ENCODE data around the gene DEFB131B. TPM values are rescaled to one million over a fixed set of nuclear protein-coding genes. Genes with fewer than 3 reads are reported as not detected.
"Not testable (repeated sequence)": the region's sequence is repeated elsewhere in the genome, so short reads cannot be mapped to it uniquely, and the experiment has no call there.

The DEFB131B gene
- total RNA-seq, 2 experiments from 2014 or later, result not detected

- CTCF ChIA-PET (ENCODE audit: unreplicated experiment); H3K4me1 ChIP-seq (ENCODE audit: insufficient read depth, low read length, poor library complexity, severe bottlenecking); H3K36me3 ChIP-seq (ENCODE audit: insufficient read depth, low read length); POLR2A ChIA-PET; H3K9me2 ChIP-seq (ENCODE audit: insufficient read depth, low read length); H3K4me3 ChIP-seq (ENCODE audit: low read depth, low read length, poor library complexity, severe bottlenecking); intact Hi-C loops (cut with micrococcal nuclease; ENCODE audit: unreplicated experiment); DNase-seq (ENCODE audit: low spot score); H3K4me2 ChIP-seq (ENCODE audit: low read length); H4K20me1 ChIP-seq (ENCODE audit: insufficient read depth, low read length); H3K27ac ChIP-seq (ENCODE audit: low read depth, low read length, poor library complexity, severe bottlenecking); BruUV-seq (replicated peaks); H3K79me2 ChIP-seq (ENCODE audit: insufficient read depth, low read depth, low read length); H2AFZ ChIP-seq (ENCODE audit: low read length); H3K9me3 ChIP-seq (ENCODE audit: low read length): not testable (repeated sequence)
Measured at GRCh38 chr11:71885806-71886205, 7.6 kb downstream of the DEFB131B start.

GRCh38 chr11:71888335-71889010 lies 10.2 kb downstream of the DEFB131B start:
- H3K4me2 ChIP-seq (ENCODE audit: low read length); intact Hi-C loops (cut with micrococcal nuclease; ENCODE audit: unreplicated experiment): not testable (repeated sequence)

DNA sequence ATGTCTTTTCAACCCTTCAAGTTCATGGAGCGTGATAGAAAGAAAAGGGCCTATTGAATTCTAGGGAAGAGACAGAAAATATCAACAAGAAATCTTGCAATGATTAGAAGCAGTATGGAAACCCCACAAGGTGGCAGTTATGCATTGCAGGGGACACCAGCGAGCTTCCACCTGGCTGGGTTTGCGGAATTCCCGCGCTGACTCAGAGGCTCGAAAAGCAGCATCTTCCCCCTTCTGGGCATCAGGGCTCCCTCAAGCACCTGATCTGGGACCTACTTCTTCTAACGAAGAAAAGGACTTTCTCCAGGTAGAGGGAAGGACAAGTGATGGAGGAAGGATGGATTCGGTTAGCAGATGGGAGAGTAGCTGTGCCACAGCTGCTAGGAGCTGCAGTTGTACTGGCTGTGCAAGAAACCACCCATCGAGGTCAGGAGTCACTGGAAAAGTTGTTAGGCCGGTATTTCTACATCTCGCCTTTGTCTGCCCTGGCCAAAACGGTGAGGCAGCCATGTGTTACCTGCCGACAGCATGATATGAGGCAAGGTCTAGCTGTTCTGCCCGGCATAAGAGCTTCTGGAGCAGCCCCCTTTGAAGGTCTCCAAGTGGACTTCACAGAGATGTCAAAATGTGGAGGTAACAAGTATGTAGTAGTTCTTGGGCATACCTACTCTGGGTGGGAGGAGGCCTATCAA lies 11.1 kb downstream of the DEFB131B start:
- H4K20me1 ChIP-seq (ENCODE audit: insufficient read depth, low read length); H3K36me3 ChIP-seq (ENCODE audit: insufficient read depth, low read length); DNase-seq (ENCODE audit: low spot score); H3K27ac ChIP-seq (ENCODE audit: low read depth, low read length, poor library complexity, severe bottlenecking); BruUV-seq (replicated peaks); H3K4me1 ChIP-seq (ENCODE audit: insufficient read depth, low read length, poor library complexity, severe bottlenecking); H2AFZ ChIP-seq (ENCODE audit: low read length); H3K79me2 ChIP-seq (ENCODE audit: insufficient read depth, low read depth, low read length); H3K4me3 ChIP-seq (ENCODE audit: low read depth, low read length, poor library complexity, severe bottlenecking); H3K9me3 ChIP-seq (ENCODE audit: low read length); H3K9me2 ChIP-seq (ENCODE audit: insufficient read depth, low read length); CTCF ChIA-PET (ENCODE audit: unreplicated experiment); POLR2A ChIA-PET; intact Hi-C loops (cut with micrococcal nuclease; ENCODE audit: unreplicated experiment); H3K4me2 ChIP-seq (ENCODE audit: low read length): not testable (repeated sequence)

More at GRCh38 chr11:71888335-71889010, 10.2 kb downstream of the DEFB131B start:
- H2AFZ ChIP-seq (ENCODE audit: low read length); POLR2A ChIA-PET; DNase-seq (ENCODE audit: low spot score); H4K20me1 ChIP-seq (ENCODE audit: insufficient read depth, low read length); BruUV-seq (replicated peaks); H3K9me3 ChIP-seq (ENCODE audit: low read length); H3K9me2 ChIP-seq (ENCODE audit: insufficient read depth, low read length); H3K27ac ChIP-seq (ENCODE audit: low read depth, low read length, poor library complexity, severe bottlenecking); H3K4me1 ChIP-seq (ENCODE audit: insufficient read depth, low read length, poor library complexity, severe bottlenecking); H3K79me2 ChIP-seq (ENCODE audit: insufficient read depth, low read depth, low read length); CTCF ChIA-PET (ENCODE audit: unreplicated experiment); H3K36me3 ChIP-seq (ENCODE audit: insufficient read depth, low read length); H3K4me3 ChIP-seq (ENCODE audit: low read depth, low read length, poor library complexity, severe bottlenecking): not testable (repeated sequence)

DNA sequence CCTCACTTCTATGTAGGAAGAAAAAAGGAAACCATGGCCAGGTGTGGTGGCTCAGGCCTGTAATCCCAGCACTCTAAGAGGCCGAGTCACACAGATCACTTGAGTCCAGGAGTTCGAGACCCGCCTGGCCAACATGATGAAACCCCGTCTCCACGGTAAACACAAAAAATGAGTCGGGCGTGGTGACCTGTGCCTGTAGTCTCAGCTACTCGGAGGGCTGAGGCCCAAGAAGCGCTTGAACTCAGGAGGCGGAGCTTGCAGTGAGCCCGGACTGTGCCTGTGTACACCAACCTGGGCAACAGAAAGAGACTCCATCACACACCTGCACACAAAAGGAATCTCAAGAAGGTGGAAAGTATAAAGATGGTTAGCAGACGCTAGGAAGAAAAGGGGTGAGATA lies 17.7 kb downstream of the DEFB131B start:
- Histone ChIP-seq H3K4me1 (ENCODE audit: insufficient read depth, low read length, poor library complexity, severe bottlenecking) (no peaks in the 10 kb centered on the region), H3K9me2 (ENCODE audit: insufficient read depth, low read length) (no peaks in the 10 kb centered on the region), H3K79me2 (ENCODE audit: insufficient read depth, low read depth, low read length) (no peaks in the 10 kb centered on the region), H3K27ac (ENCODE audit: low read depth, low read length, poor library complexity, severe bottlenecking) (no peak overlapping the region), H3K36me3 (ENCODE audit: insufficient read depth, low read length) (no peaks in the 10 kb centered on the region; the same call in 1 of the 2 replicates), H3K4me2 (ENCODE audit: low read length) (no peak overlapping the region), H3K4me3 (ENCODE audit: low read depth, low read length, poor library complexity, severe bottlenecking) (no peak overlapping the region), H3K9me3 (ENCODE audit: low read length) (no peaks in the 10 kb centered on the region), H4K20me1 (ENCODE audit: insufficient read depth, low read length) (no peaks in the 10 kb centered on the region), H2AFZ (ENCODE audit: low read length) (no peak overlapping the region)
- no peak for DNase-seq (ENCODE audit: low spot score)
- CTCF ChIA-PET (ENCODE audit: unreplicated experiment), result no interaction called here
- TF ChIP-seq CTCF (conservative IDR thresholded peaks at IDR 0.05; ENCODE audit: low read length) (no peak), EZH2phosphoT487 (IDR thresholded peaks at IDR 0.05; ENCODE audit: borderline replicate concordance, low read depth, low read length) (no peak)
- BruUV-seq (replicated peaks), result no TSS peak
- intact Hi-C loops (cut with micrococcal nuclease; ENCODE audit: unreplicated experiment), result no loop called here
- POLR2A ChIA-PET, result no interaction called here

GRCh38 chr11:71901137-71901536 lies 22.9 kb downstream of the DEFB131B start:
- POLR2A ChIA-PET; CTCF ChIA-PET (ENCODE audit: unreplicated experiment); BruUV-seq (replicated peaks): not testable (repeated sequence)

More at GRCh38 chr11:71901137-71901536, 22.9 kb downstream of the DEFB131B start:
- DNase-seq (ENCODE audit: low spot score); H3K4me3 ChIP-seq (ENCODE audit: low read depth, low read length, poor library complexity, severe bottlenecking); H3K9me2 ChIP-seq (ENCODE audit: insufficient read depth, low read length); intact Hi-C loops (cut with micrococcal nuclease; ENCODE audit: unreplicated experiment); H4K20me1 ChIP-seq (ENCODE audit: insufficient read depth, low read length); H2AFZ ChIP-seq (ENCODE audit: low read length); H3K9me3 ChIP-seq (ENCODE audit: low read length); H3K79me2 ChIP-seq (ENCODE audit: insufficient read depth, low read depth, low read length); H3K4me1 ChIP-seq (ENCODE audit: insufficient read depth, low read length, poor library complexity, severe bottlenecking); H3K4me2 ChIP-seq (ENCODE audit: low read length); H3K27ac ChIP-seq (ENCODE audit: low read depth, low read length, poor library complexity, severe bottlenecking); H3K36me3 ChIP-seq (ENCODE audit: insufficient read depth, low read length): not testable (repeated sequence)
